Natural killer cell treated with Interleukin-12 subunit alpha and Interleukin-12 subunit beta and Interleukin-15 and Interleukin-18, amount 100 ng/mL, for 72 hours (primary cell): ENCODE measurements around the gene RNU4-1. TPM values are rescaled to one million over a fixed set of nuclear protein-coding genes. Genes with fewer than 3 reads are reported as not detected.
A peak's percentile ranks its signal among the peaks of the same experiment; 100 is the strongest.

Source experiments
- ATAC-seq, 2 donors: fragments of 150-1000 bp; cut with Tn5 transposase in 1 of 2; sonication (Bioruptor Pico), chemical (Tn5 transposase) in 1 of 2; 2 replicates each; pipeline ENCODE4 v1.10.0; 2021
- DNase-seq: peaks from one replicate; pipeline ENCODE4 v3.0.0; 2022; ENCODE audit warnings: low spot score
- H3K27ac Mint-ChIP-seq, 2 donors: 1 replicate in 1 of 2; 2 replicates in 1 of 2; pipeline ENCODE4 v1.8.0; 2022; ENCODE audit warnings: mixed read lengths in 2 of 2, mild to moderate bottlenecking in 1 of 2, moderate library complexity in 1 of 2
- H3K27me3 Mint-ChIP-seq, 2 donors: 1 replicate in 1 of 2; 2 replicates in 1 of 2; pipeline ENCODE4 v1.8.0; 2022; ENCODE audit warnings: mixed read lengths in 2 of 2
- H3K36me3 Mint-ChIP-seq: one replicate; pipeline ENCODE4 v1.8.0; 2022; ENCODE audit warnings: mixed read lengths
- H3K4me1 Mint-ChIP-seq, 2 donors: 1 replicate in 1 of 2; 2 replicates in 1 of 2; pipeline ENCODE4 v1.8.0; 2022; ENCODE audit warnings: low read depth in 2 of 2, mixed read lengths in 2 of 2, mild to moderate bottlenecking in 1 of 2
- H3K4me3 Mint-ChIP-seq: one replicate; pipeline ENCODE4 v1.8.0; 2022; ENCODE audit warnings: mixed read lengths
- H3K9me3 Mint-ChIP-seq: 2 replicates; pipeline ENCODE4 v1.8.0; 2022; ENCODE audit warnings: mixed read lengths
- total RNA-seq, 2 donors: library from RNA; stranded (reverse); gene quantifications; one replicate each; pipeline ENCODE4 v1.2.3, GENCODE V29; 2022

The RNU4-1 gene
- total RNA-seq, 2 donors from 2014 or later: 1,386 to 2,161 TPM

GRCh38 chr12:120276734-120277133 is 16.3 kb downstream of the RNU4-1 start:
- Mint-ChIP-seq H3K4me1 (no peaks in the 10 kb centered on the region), H3K27me3 (peaks cover 0 to 2% of the 10 kb centered on the region in 2 donors), H3K36me3 (no peaks in the 10 kb centered on the region), H3K4me3 (no peak overlapping the region), H3K27ac (no peak overlapping the region), H3K9me3 (no peaks in the 10 kb centered on the region)
- ATAC-seq: no peak
- peak; percentile 41 for DNase-seq

GRCh38 chr12:120267736-120268135 is 25.3 kb downstream of the RNU4-1 start:
- peak; percentile 6 for DNase-seq
- Mint-ChIP-seq H3K4me1 (peaks cover 22 to 25% of the 10 kb centered on the region in 2 donors), H3K27ac (no peak overlapping the region), H3K4me3 (no peak overlapping the region), H3K27me3 (peaks cover 0 to 2% of the 10 kb centered on the region in 2 donors), H3K36me3 (peaks cover under 1% of the 10 kb centered on the region), H3K9me3 (no peaks in the 10 kb centered on the region)
- ATAC-seq: no peak

GRCh38 chr12:120266180-120266870 is 26.7 kb downstream of the RNU4-1 start:
- no peak for ATAC-seq
- Mint-ChIP-seq H3K27me3 (no peaks in the 10 kb centered on the region), H3K9me3 (no peaks in the 10 kb centered on the region), H3K4me3 (peak overlapping the region; percentile 98), H3K4me1 (peaks cover 36 to 39% of the 10 kb centered on the region in 2 donors), H3K27ac (peak overlapping the region; percentile 63 to 81), H3K36me3 (peaks cover 5% of the 10 kb centered on the region)
- DNase-seq: peak; percentile 2

GRCh38 chr12:120265473-120266179 is 27.4 kb downstream of the RNU4-1 start, which contains the start of gene PXN:
Gene PXN, minus strand, starts transcription at chr12:120265730. Its CDS starts 101 bp downstream, at chr12:120265629.
- H3K36me3 Mint-ChIP-seq: peaks cover 5% of the 10 kb centered on the region
- ATAC-seq: peak; percentile 95 to 96
- no peaks in the 10 kb centered on the region for H3K27me3 Mint-ChIP-seq
- H3K9me3 Mint-ChIP-seq: no peaks in the 10 kb centered on the region
- H3K4me3 Mint-ChIP-seq: peak within 1 kb of the TSS; percentile 98
- peaks cover 42 to 43% of the 10 kb centered on the region in 2 donors for H3K4me1 Mint-ChIP-seq
- DNase-seq: peak; percentile 93
- H3K27ac Mint-ChIP-seq: peak within 1 kb of the TSS; percentile 81 to 96

- peaks cover 47 to 49% of the 10 kb centered on the region in 2 donors for H3K4me1 Mint-ChIP-seq
- peak overlapping the region; percentile 81 to 96 for H3K27ac Mint-ChIP-seq
- DNase-seq (peak; percentile 55), ATAC-seq (peak in 1 of 2 donors; percentile 26)
- no peaks in the 10 kb centered on the region for H3K9me3 Mint-ChIP-seq
- no peaks in the 10 kb centered on the region for H3K27me3 Mint-ChIP-seq
- H3K4me3 Mint-ChIP-seq: peak overlapping the region; percentile 98
- peaks cover 5% of the 10 kb centered on the region for H3K36me3 Mint-ChIP-seq
These were observed 28.0 kb downstream of the RNU4-1 start for GRCh38 chr12:120264904-120265472.

- peaks cover 5% of the 10 kb centered on the region for H3K36me3 Mint-ChIP-seq
- H3K4me3 Mint-ChIP-seq: peak overlapping the region; percentile 98
- no peak for ATAC-seq
- H3K27me3 Mint-ChIP-seq: no peaks in the 10 kb centered on the region
- peaks cover 53 to 56% of the 10 kb centered on the region in 2 donors for H3K4me1 Mint-ChIP-seq
- no peaks in the 10 kb centered on the region for H3K9me3 Mint-ChIP-seq
- peak; percentile 39 for DNase-seq
- peak overlapping the region; percentile 81 to 96 for H3K27ac Mint-ChIP-seq
These were observed 28.7 kb downstream of the RNU4-1 start for GRCh38 chr12:120264086-120264903.

GRCh38 chr12:120263748-120264085 is 29.3 kb downstream of the RNU4-1 start:
- Mint-ChIP-seq H3K27me3 (no peaks in the 10 kb centered on the region), H3K4me3 (peak overlapping the region; percentile 98), H3K27ac (peak overlapping the region; percentile 81 to 96), H3K36me3 (peaks cover 5% of the 10 kb centered on the region), H3K9me3 (no peaks in the 10 kb centered on the region), H3K4me1 (peaks cover 55 to 59% of the 10 kb centered on the region in 2 donors)
- ATAC-seq (no peak), DNase-seq (peak; percentile 15)

GRCh38 chr12:120262852-120263747 is 29.9 kb downstream of the RNU4-1 start:
- Mint-ChIP-seq H3K36me3 (peaks cover 5% of the 10 kb centered on the region), H3K4me1 (peaks cover 60 to 65% of the 10 kb centered on the region in 2 donors), H3K9me3 (no peaks in the 10 kb centered on the region), H3K27ac (peak overlapping the region; percentile 81 to 96), H3K27me3 (no peaks in the 10 kb centered on the region), H3K4me3 (peak overlapping the region; percentile 98)
- ATAC-seq (no peak), DNase-seq (peak; percentile 56)

- no peaks in the 10 kb centered on the region for H3K9me3 Mint-ChIP-seq
- peak overlapping the region; percentile 98 for H3K4me3 Mint-ChIP-seq
- ATAC-seq: peak in 1 of 2 donors; percentile 51
- peaks cover 5% of the 10 kb centered on the region for H3K36me3 Mint-ChIP-seq
- no peaks in the 10 kb centered on the region for H3K27me3 Mint-ChIP-seq
- H3K4me1 Mint-ChIP-seq: peaks cover 69 to 71% of the 10 kb centered on the region in 2 donors
- H3K27ac Mint-ChIP-seq: peak overlapping the region; percentile 81 to 96
- peak; percentile 62 for DNase-seq
These were observed 30.8 kb downstream of the RNU4-1 start for GRCh38 chr12:120261951-120262851.

GRCh38 chr12:120260607-120261006 is 32.4 kb downstream of the RNU4-1 start:
- H3K27me3 Mint-ChIP-seq: no peaks in the 10 kb centered on the region
- H3K9me3 Mint-ChIP-seq: no peaks in the 10 kb centered on the region
- H3K36me3 Mint-ChIP-seq: peaks cover 5% of the 10 kb centered on the region
- peak overlapping the region; percentile 42 for H3K4me3 Mint-ChIP-seq
- no peak for ATAC-seq
- H3K27ac Mint-ChIP-seq: peak overlapping the region; percentile 56 to 63
- H3K4me1 Mint-ChIP-seq: peaks cover 76 to 77% of the 10 kb centered on the region in 2 donors
- DNase-seq: peak; percentile 0

- ATAC-seq: no peak
- Mint-ChIP-seq H3K36me3 (peaks cover 12% of the 10 kb centered on the region), H3K9me3 (no peaks in the 10 kb centered on the region), H3K27me3 (no peaks in the 10 kb centered on the region), H3K4me3 (peak overlapping the region; percentile 42), H3K27ac (peak overlapping the region; percentile 56 to 63), H3K4me1 (peaks cover 78 to 81% of the 10 kb centered on the region in 2 donors)
- peak; percentile 57 for DNase-seq
These were observed 33.4 kb downstream of the RNU4-1 start for GRCh38 chr12:120259418-120260202.
